HG02885 (cell line): ENCODE results near the gene SEMA5B.

ENCODE experiments used
- ATAC-seq: cut with Tn5 transposase; IDR thresholded peaks from one replicate; pipeline ENCODE4 v1.9.1; 2021; ENCODE audit warnings: mild to moderate bottlenecking; ENCODE audit not compliant: unreplicated experiment, poor library complexity

The SEMA5B gene

GRCh38 chr3:122977746-122978466, 49.7 kb downstream of the SEMA5B start:
- ATAC-seq: no peak

DNA sequence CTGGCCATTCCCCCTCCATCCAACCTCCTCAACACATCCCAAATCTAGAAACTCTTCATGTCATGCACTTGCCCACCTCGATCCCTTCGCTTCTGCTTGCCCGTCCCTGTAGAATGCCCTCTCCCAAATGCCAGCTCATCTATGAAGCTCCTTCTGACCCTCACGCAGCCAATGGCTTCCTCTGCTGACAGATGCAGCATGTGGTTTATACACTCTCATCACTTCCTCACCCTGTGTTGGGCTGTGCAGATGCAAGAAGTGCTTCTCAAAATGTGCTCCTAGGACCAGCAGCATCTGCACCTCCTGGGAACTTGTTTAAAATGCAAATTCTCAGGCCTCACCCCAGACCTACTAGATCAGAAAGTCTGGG, 51.7 kb downstream of the SEMA5B start:
- no peak for ATAC-seq

- no peak for ATAC-seq
Measured at GRCh38 chr3:122975163-122975923, 52.2 kb downstream of the SEMA5B start.

GRCh38 chr3:122974764-122975162, 52.8 kb downstream of the SEMA5B start:
- no peak for ATAC-seq

- no peak for ATAC-seq
Measured at GRCh38 chr3:122973893-122974615, 53.5 kb downstream of the SEMA5B start.

- ATAC-seq: no peak
Measured at GRCh38 chr3:122972141-122972540, 55.4 kb downstream of the SEMA5B start.

- ATAC-seq: no peak
Measured at GRCh38 chr3:122969585-122970469, 57.7 kb downstream of the SEMA5B start.

DNA sequence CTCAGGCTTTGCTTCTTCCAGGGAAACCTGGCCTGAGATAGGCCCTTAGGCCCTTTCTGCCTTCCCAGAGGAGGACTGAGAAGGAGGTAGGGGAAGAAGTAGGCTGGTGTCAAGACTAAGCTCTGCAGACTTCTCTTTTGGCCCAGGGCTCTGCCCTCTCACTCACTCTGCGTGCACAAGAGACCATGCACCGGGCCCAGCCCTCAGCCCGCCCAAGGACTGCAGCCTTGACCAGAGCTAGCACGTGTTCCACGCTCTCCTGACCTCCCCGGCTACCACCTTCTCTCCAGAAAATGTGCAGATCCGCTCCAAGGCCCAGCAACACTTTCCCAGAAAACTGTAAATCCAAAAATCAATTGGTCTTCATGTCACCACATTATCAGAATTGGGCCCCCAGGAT, 59.8 kb downstream of the SEMA5B start:
- no peak for ATAC-seq

DNA sequence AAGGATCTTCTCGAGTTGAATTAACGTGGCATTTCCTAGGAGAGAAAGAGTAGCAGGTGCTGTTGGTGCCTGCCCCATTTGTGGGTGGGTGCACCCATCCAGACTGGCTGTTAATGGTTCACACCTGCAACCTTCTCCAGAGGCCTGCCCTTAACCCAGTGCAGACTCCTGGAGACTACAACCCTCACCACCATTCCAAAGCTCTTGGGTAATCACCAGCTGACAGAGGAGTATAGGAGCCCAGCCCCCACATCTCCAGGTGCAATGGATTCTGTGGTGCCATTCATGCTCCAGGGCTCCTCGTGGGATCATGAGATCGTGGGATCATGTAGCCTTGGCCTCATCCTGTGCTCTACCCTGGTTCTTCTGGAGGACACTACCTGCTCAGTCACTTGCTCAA, 60.2 kb downstream of the SEMA5B start:
- ATAC-seq: no peak

GRCh38 chr3:122966045-122966444, 61.5 kb downstream of the SEMA5B start:
- no peak for ATAC-seq

- no peak for ATAC-seq
Measured at GRCh38 chr3:122964811-122965210, 62.8 kb downstream of the SEMA5B start.

GRCh38 chr3:122962149-122962548, 65.4 kb downstream of the SEMA5B start:
- no peak for ATAC-seq

DNA sequence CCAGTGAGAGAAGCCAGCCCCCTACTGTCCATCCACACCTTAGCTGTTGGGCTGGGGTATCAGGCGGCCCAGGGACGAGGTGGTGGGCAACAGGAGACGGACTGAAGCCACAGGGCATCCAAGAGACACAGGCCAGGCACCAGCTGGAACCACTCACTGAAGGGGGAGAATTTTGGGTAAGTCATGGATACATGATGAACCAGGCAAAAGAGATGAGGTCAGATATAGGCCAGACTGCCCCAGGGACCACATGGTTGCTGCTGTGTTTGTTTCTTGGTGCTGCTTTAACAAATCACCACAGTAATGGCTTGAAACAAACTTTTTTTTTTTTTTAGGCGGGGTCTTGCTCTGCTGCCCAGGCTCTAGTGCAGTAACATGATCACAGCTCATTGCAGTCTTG, 66.4 kb downstream of the SEMA5B start:
- ATAC-seq: no peak

DNA sequence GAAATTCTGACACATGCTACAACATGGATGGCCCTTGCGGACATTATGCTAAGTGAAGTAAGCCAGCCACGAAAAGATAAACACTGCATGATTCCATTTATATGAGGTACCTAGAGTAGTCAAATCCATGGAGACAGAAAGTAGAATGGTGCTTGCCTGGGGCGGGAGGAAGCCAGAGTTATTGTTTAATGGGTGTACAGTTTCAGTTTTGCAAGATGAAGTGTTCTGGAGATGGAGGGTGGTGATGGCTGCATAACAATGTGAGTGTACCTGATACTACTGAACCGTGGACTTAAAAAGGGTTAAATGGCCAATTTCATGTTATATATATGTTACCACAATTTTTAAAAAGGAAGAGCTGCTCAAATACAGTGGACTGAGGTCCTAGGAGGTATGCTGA, 66.9 kb downstream of the SEMA5B start:
- ATAC-seq: no peak

DNA sequence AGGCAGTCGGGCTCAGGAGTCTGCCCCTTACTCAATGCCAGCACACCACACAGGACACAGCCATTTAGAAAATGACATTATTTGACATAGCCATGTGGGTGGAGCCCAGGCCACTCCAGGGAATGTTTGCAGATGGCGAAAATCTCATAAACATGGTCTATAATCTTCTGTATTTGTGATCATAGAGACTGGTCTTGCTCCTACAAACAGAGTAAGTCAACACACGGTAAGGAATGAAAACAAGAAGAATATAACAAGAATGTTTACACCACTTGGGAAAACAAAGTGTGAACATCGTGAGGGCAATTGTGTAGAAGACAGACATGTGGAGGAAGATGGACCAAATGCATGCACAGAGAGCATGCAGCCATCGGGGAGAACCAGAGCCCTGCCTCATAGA, 68.2 kb downstream of the SEMA5B start:
- no peak for ATAC-seq

- ATAC-seq: no peak
Measured at GRCh38 chr3:122957707-122958689, 69.6 kb downstream of the SEMA5B start.

DNA sequence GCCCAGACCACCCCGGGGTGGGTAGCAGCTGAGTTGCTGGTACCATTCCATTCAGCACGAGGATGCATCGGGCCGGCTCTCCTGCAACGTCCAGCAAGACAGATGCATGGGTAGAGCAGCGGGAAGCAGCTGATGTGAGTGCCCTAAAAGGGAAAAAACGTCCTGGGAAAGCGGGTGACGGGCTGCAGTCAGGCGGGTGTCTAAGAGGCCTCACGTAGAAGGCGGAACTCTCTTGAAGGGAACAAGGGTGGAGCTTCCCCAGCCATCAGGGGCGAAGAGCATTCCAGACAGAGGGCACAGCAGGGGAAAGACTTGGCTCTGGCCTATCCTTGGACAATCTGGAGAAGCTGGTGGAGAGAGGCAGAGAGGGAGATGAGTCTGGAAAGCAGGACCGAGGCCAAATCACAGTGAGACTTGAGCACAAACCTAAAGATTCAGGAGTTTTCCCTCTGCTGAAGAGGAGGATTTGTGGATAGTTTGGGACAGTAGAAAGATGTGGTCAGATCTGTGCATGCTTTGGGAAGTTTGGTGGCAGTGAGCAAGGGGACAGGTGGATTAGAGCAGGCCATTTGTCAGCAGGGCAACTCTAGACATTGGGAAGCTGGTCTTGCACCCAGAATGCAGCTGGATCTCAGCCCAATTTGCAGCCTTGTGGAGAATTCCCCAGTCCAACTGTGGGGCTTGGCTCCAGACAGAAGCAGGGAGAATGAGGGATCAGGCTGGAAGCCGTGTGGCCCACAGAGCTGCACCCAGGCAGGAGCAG, 70.7 kb downstream of the SEMA5B start:
- ATAC-seq: no peak

- ATAC-seq: no peak
Measured at GRCh38 chr3:122955916-122956692, 71.5 kb downstream of the SEMA5B start.
